Measurements from ENCODE around the gene SLC39A1. TPM values are rescaled to one million over a fixed set of nuclear protein-coding genes. Genes with fewer than 3 reads are reported as not detected.
A peak's percentile ranks its signal among the peaks of the same experiment; 100 is the strongest.
"Not testable (repeated sequence)": the region's sequence is repeated elsewhere in the genome, so short reads cannot be mapped to it uniquely, and the experiment has no call there.

Gene SLC39A1
- total RNA-seq, 1 experiment from 2014 or later, result 377 TPM

DNA sequence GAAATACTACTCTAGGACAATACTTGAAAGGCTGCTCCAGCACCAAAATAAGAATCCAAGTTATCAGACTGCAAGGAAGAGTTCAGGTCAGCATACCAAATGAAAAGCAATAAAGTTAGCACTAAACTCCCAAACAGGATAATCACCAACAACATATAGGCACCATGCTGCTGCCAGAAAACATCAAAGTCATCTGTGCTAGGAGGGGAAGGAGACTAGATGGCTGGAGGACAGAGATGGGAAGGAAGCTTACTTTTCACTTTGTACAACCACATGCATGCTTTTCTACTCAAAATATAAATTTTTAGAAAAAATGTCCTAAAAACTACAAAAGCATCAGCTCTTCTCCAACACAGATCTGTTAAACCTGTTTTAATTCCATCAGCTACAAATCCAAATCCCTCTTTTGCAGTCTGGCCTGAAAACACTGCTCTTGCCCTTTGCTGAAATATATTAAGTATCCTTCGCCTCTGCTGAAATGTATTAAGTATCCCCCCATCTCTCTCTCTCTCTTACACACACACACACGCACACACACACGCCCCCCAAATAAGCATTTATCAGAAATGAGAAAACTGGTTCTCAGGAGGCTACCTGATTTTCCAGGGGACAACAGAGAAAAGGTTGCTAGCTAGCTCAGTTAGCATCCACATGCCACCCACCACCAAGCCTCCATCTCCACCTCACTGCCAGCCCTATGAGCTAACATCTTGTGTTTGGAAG lies 42.1 kb downstream of the SLC39A1 start:
- DNase-seq, result no peak
- Histone ChIP-seq H3K27me3 (ENCODE audit: control insufficient read depth, insufficient read depth, low read length) (no peaks in the 10 kb centered on the region), H3K36me3 (replicated peaks; ENCODE audit: control insufficient read depth, insufficient read depth, low read length) (no peaks in the 10 kb centered on the region), H3K4me3 (ENCODE audit: insufficient read depth, low read depth, low read length) (peak overlapping the region; percentile 84)

DNA sequence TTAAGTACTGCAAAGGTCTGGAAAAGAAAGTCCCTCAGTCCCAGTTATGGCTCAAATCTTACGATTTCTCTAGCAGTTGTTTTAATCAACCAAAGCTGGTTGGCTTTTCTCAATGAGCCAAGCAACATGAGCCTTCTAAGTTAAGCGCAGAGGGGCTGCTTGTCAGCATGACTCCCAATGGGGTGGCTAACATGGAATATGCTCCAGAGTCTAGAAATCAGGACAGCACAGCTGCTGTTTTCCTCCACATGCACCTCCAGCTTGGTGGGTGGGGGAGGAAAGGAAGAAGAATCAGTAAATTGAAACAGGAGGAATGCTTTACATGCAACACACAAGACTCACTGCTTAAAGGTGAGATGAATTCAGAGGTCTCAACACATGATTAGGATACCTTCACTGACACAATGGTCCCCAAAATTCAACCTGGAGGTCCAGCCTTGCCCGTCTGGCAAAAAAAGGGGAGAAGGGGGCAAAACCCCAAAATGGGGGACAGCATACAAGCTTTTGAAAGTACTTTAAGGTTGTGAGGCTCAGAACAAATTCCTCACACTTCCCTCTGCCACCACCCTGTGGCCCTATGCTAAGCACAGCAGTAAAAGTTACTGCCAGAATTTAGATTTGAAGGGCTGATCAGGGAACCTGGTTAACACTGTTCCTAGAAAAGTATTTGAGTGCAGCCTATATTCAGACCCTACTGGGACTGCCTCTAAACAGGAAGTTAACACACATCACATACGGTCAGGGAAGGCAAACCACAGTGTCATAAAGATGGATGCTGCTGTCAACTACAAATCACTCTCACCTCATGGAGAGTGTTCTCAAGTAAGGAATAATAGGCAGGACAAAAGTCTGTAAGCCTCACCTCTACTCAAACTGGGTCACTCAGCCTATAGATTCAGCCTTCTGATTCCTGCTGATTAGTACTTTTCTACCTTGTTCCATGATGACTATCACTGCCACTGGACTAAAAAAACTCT lies 43.2 kb downstream of the SLC39A1 start:
- Histone ChIP-seq H3K4me3 (ENCODE audit: insufficient read depth, low read depth, low read length) (no peak overlapping the region), H3K27me3 (ENCODE audit: control insufficient read depth, insufficient read depth, low read length) (no peaks in the 10 kb centered on the region), H3K36me3 (replicated peaks; ENCODE audit: control insufficient read depth, insufficient read depth, low read length) (no peaks in the 10 kb centered on the region)
- no peak for DNase-seq

DNA sequence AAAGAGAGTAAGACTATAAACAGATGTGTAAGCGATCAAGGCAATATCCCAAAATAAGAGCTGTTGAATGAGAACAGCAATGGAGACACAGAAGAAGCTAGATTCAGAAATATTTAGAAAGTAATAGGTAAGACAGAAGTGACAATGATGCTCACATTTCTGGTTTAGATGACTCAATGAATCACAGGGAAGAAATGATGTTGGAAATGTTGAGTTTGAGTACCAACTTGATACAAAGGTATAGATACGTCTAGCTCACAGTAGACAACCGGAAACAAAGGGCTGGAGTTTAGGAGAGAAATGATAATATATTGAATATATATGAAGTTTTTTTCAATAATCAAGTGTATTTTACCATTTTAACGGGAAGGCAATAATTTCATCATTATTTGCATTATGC lies 47.0 kb downstream of the SLC39A1 start:
- H3K4me3 ChIP-seq (ENCODE audit: insufficient read depth, low read depth, low read length), result no peak overlapping the region
- H3K27me3 ChIP-seq (ENCODE audit: control insufficient read depth, insufficient read depth, low read length), result no peaks in the 10 kb centered on the region
- H3K36me3 ChIP-seq (replicated peaks; ENCODE audit: control insufficient read depth, insufficient read depth, low read length), result no peaks in the 10 kb centered on the region
- DNase-seq, result no peak

DNA sequence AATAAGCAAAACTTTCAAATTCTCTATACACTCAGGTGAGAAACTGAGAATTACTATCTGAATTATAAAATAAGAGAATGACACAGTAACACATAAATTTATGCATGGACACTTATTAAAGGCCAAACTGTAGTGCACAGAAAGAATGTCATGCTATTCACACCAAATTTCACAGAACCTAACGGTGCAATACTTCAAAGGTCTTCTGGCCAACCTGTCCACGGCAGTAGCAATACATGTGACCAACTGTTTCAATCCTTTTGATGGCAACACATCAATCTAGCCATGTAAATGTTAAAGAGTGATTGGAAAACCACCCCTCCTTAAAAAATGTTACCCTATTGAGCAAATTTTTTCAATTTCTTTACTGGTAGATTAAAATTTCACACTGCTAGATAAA lies 51.0 kb downstream of the SLC39A1 start:
- Histone ChIP-seq H3K27me3 (ENCODE audit: control insufficient read depth, insufficient read depth, low read length) (no peaks in the 10 kb centered on the region), H3K36me3 (replicated peaks; ENCODE audit: control insufficient read depth, insufficient read depth, low read length) (no peaks in the 10 kb centered on the region)
- DNase-seq, result no peak

GRCh38 chr1:153910560-153910959 lies 52.8 kb downstream of the SLC39A1 start:
- H3K4me3 ChIP-seq (ENCODE audit: insufficient read depth, low read depth, low read length); DNase-seq; H3K36me3 ChIP-seq (replicated peaks; ENCODE audit: control insufficient read depth, insufficient read depth, low read length); H3K27me3 ChIP-seq (ENCODE audit: control insufficient read depth, insufficient read depth, low read length): not testable (repeated sequence)

More for the DNA sequence above, 51.0 kb downstream of the SLC39A1 start:
- H3K4me3 ChIP-seq (ENCODE audit: insufficient read depth, low read depth, low read length), result no peak overlapping the region

Other genes with a start within 250 kb of the SLC39A1 start
- gene INTS3, start 235.5 kb downstream of the SLC39A1 start, total RNA-seq (2014; rRNA removed; shearing (Covaris generic)), result 58.3 and 66.6 TPM in 2 replicates
- 44.7 and 48.9 TPM in 2 replicates for gene SLC27A3, start 188.1 kb downstream of the SLC39A1 start, total RNA-seq (2014; rRNA removed; shearing (Covaris generic))
- 8.9 and 10.9 TPM in 2 replicates for gene GATAD2B, start 40.6 kb downstream of the SLC39A1 start, total RNA-seq (2014; rRNA removed; shearing (Covaris generic))
- gene DENND4B, start 16.8 kb downstream of the SLC39A1 start, total RNA-seq (2014; rRNA removed; shearing (Covaris generic)), result 41.9 and 57.0 TPM in 2 replicates
- 17.1 and 22.4 TPM in 2 replicates for gene CRTC2, start 4.9 kb downstream of the SLC39A1 start, total RNA-seq (2014; rRNA removed; shearing (Covaris generic))
- 58.2 and 81.2 TPM in 2 replicates for gene CREB3L4, start 4.4 kb upstream of the SLC39A1 start, total RNA-seq (2014; rRNA removed; shearing (Covaris generic))
- gene JTB, start 14.1 kb upstream of the SLC39A1 start, total RNA-seq (2014; rRNA removed; shearing (Covaris generic)), result 202 and 232 TPM in 2 replicates
- 50.7 and 57.3 TPM in 2 replicates for gene RAB13, start 22.8 kb upstream of the SLC39A1 start, total RNA-seq (2014; rRNA removed; shearing (Covaris generic))
- 2,701 and 3,425 TPM in 2 replicates for gene RPS27, start 27.2 kb upstream of the SLC39A1 start, total RNA-seq (2014; rRNA removed; shearing (Covaris generic))
- 0.03 TPM in 1 of 2 replicates, not detected in the other for gene NUP210L, start 191.5 kb upstream of the SLC39A1 start, total RNA-seq (2014; rRNA removed; shearing (Covaris generic))
- 712 and 754 TPM in 2 replicates for gene TPM3, start 228.6 kb upstream of the SLC39A1 start, total RNA-seq (2014; rRNA removed; shearing (Covaris generic))
- not detected in 2 replicates for gene CFAP141, start 242.8 kb upstream of the SLC39A1 start, total RNA-seq (2014; rRNA removed; shearing (Covaris generic))